ENCODE results near the gene FKBP14.

- no peak for TF ChIP-seq CTCF (conservative IDR thresholded peaks at IDR 0.05)
- TF ChIP-seq EZH2 (IDR thresholded peaks at IDR 0.05; ENCODE audit: low read depth): no peak
These were observed 38.6 kb downstream of the FKBP14 start for GRCh38 chr7:29987811-29988317.
